Right cardiac atrium (tissue), 5 donors: ENCODE data around the gene RNASE13. TPM values are rescaled to one million over a fixed set of nuclear protein-coding genes. Genes with fewer than 3 reads are reported as not detected.

Experiments used
- ATAC-seq, 2 donors: fragments of 200-7000 bp; cut with Tn5 transposase; one replicate each; pipeline versions ENCODE4 v1.8.0 to v1.9.1; 2020; ENCODE audit warnings: moderate library complexity in 2 of 2, mild to moderate bottlenecking in 1 of 2
- DNase-seq, 3 donors: peaks; one replicate each; pipeline ENCODE4 v3.0.0-alpha.2; 2020
- H3K27ac ChIP-seq: one replicate; pipeline ENCODE4 v1.5.1; 2013; ENCODE audit warnings: mild to moderate bottlenecking, low read length, control low read depth, moderate library complexity
- H3K27me3 ChIP-seq: one replicate; pipeline ENCODE4 v1.6.1; 2013; ENCODE audit not compliant: control insufficient read depth, insufficient read depth
- H3K4me1 ChIP-seq: one replicate; pipeline ENCODE4 v1.6.1; 2013; ENCODE audit warnings: low read length; ENCODE audit not compliant: control insufficient read depth, insufficient read depth
- H3K4me3 ChIP-seq: one replicate; pipeline ENCODE4 v1.5.1; 2013; ENCODE audit warnings: low read length, control low read depth
- H3K9me3 ChIP-seq: one replicate; pipeline ENCODE4 v1.6.1; 2013; ENCODE audit warnings: low read length; ENCODE audit not compliant: control insufficient read depth
- WGBS: extraction: QIAGEN DNeasy Blood & Tissue Kit; methylation state at CpG from one replicate; pipeline ENCODE4 v1.1.7; 2013; 5-methylcytosine and 5-hydroxymethylcytosine counted together
- intact Hi-C, 4 donors: fragments of 100-400 bp; cut with DNase I; formaldehyde crosslinking; loops; one replicate each; pipeline versions ENCODE4 v1.11.0 to v1.14.0; 2022 to 2023
- long read RNA-seq, 4 donors: library from polyadenylated mRNA; unstranded; transcript quantifications; one replicate each; pipeline ENCODE4 v2.0.0, GENCODE V29; 2020 to 2021
- polyA plus RNA-seq: library from polyadenylated mRNA; stranded (reverse); fragments of 200-250 nt; gene quantifications from one replicate; pipeline ENCODE4 v1.2.3, GENCODE V29; 2013
- total RNA-seq, 4 donors: library from RNA; stranded (reverse); fragmentation: NEBNext Ultra II Directional; extraction: Animal tissue kit (Norgen Biotek cat#: 25700); gene quantifications; one replicate each; pipeline ENCODE4 v1.2.1, GENCODE V29; 2021
- donor health status: healthy with polysubstance abuse.
- donor health status: DM: no; HTN: yes; CAD: no.
- donor health status: DM: no; HTN: no; CAD: no.
- donor health status: DM: no; HTN: yes; CAD: no; lungs with severe emphysema.
- donor health status: DM: yes; HTN: yes; CAD: no.

RNASE13 gene
- total RNA-seq (not detected), polyA plus RNA-seq (not detected)
- long read RNA-seq, donor 1, result 0 reads
- long read RNA-seq, donor 2, result 0 reads
- long read RNA-seq, donor 3, result 0 reads
- long read RNA-seq, donor 4, result 0 reads

GRCh38 chr14:21034707-21035106 is at the start of gene RNASE13:
Gene RNASE13, minus strand, starts transcription at chr14:21034807. Its CDS starts 519 bp downstream, at chr14:21034288.
- no peaks in the 10 kb centered on the region for H3K9me3 ChIP-seq
- H3K27ac ChIP-seq, result no peak within 1 kb of the TSS
- H3K4me3 ChIP-seq, result no peak within 1 kb of the TSS
- H3K27me3 ChIP-seq, result no peaks in the 10 kb centered on the region
- 81% methylated on average over 5 of the region's 5 CpGs for WGBS
- ATAC-seq (no peak), DNase-seq (no peak)
- H3K4me1 ChIP-seq, result peaks cover 5% of the 10 kb centered on the region
- intact Hi-C loops, result no loop called here

- intact Hi-C loops, result no loop called here
- DNase-seq, result no peak
- 83% methylated on average over 2 of the region's 2 CpGs for WGBS
- no peaks in the 10 kb centered on the region for H3K9me3 ChIP-seq
- peaks cover 3% of the 10 kb centered on the region for H3K4me1 ChIP-seq
- no peak overlapping the region for H3K27ac ChIP-seq
- H3K4me3 ChIP-seq, result no peak overlapping the region
- ATAC-seq, result no peak
- H3K27me3 ChIP-seq, result no peaks in the 10 kb centered on the region
Observed at GRCh38 chr14:21084396-21084795, 49.8 kb upstream of the RNASE13 start.

GRCh38 chr14:21083565-21084325 is 49.1 kb upstream of the RNASE13 start:
- Histone ChIP-seq H3K27me3 (no peaks in the 10 kb centered on the region), H3K27ac (no peak overlapping the region), H3K9me3 (no peaks in the 10 kb centered on the region), H3K4me3 (no peak overlapping the region), H3K4me1 (peaks cover 3% of the 10 kb centered on the region)
- DNase-seq, result no peak
- ATAC-seq, result no peak
- intact Hi-C loops, result no loop called here
- 79% methylated on average over 11 of the region's 11 CpGs for WGBS

- Histone ChIP-seq H3K27me3 (no peaks in the 10 kb centered on the region), H3K4me1 (peaks cover 3% of the 10 kb centered on the region), H3K27ac (no peak overlapping the region), H3K9me3 (no peaks in the 10 kb centered on the region), H3K4me3 (no peak overlapping the region)
- intact Hi-C loops, result no loop called here
- 83% methylated on average over 30 of the region's 30 CpGs for WGBS
- ATAC-seq, result no peak
- DNase-seq, result no peak
Observed at GRCh38 chr14:21081521-21082142, 47.0 kb upstream of the RNASE13 start.

GRCh38 chr14:21078726-21079125 is 44.1 kb upstream of the RNASE13 start:
- 81% methylated on average over 10 of the region's 10 CpGs for WGBS
- H3K9me3 ChIP-seq, result no peaks in the 10 kb centered on the region
- H3K27me3 ChIP-seq, result no peaks in the 10 kb centered on the region
- H3K27ac ChIP-seq, result no peak overlapping the region
- no peaks in the 10 kb centered on the region for H3K4me1 ChIP-seq
- no peak for DNase-seq
- ATAC-seq, result no peak
- intact Hi-C loops, result no loop called here
- H3K4me3 ChIP-seq, result no peak overlapping the region

GRCh38 chr14:21078287-21078686 is 43.7 kb upstream of the RNASE13 start:
- 75% methylated on average over 5 of the region's 5 CpGs for WGBS
- Histone ChIP-seq H3K9me3 (no peaks in the 10 kb centered on the region), H3K4me3 (no peak overlapping the region), H3K4me1 (no peaks in the 10 kb centered on the region), H3K27me3 (no peaks in the 10 kb centered on the region), H3K27ac (no peak overlapping the region)
- ATAC-seq (no peak), DNase-seq (no peak)
- intact Hi-C loops, result no loop called here

- no peak for DNase-seq
- Histone ChIP-seq H3K4me1 (no peaks in the 10 kb centered on the region), H3K27me3 (no peaks in the 10 kb centered on the region), H3K4me3 (no peak overlapping the region), H3K9me3 (no peaks in the 10 kb centered on the region), H3K27ac (no peak overlapping the region)
- intact Hi-C loops, result no loop called here
- WGBS, result 77% methylated on average over 2 of the region's 2 CpGs
- no peak for ATAC-seq
Observed at GRCh38 chr14:21077672-21078071, 43.1 kb upstream of the RNASE13 start.

GRCh38 chr14:21075719-21076437 is 41.3 kb upstream of the RNASE13 start:
- ATAC-seq (no peak), DNase-seq (no peak)
- WGBS, result 86% methylated on average over 9 of the region's 9 CpGs
- H3K4me3 ChIP-seq, result no peak overlapping the region
- H3K27ac ChIP-seq, result no peak overlapping the region
- no peaks in the 10 kb centered on the region for H3K4me1 ChIP-seq
- intact Hi-C loops, result no loop called here
- no peaks in the 10 kb centered on the region for H3K27me3 ChIP-seq
- H3K9me3 ChIP-seq, result no peaks in the 10 kb centered on the region

GRCh38 chr14:21074398-21075272 is 40.0 kb upstream of the RNASE13 start:
- 89% methylated on average over 26 of the region's 26 CpGs for WGBS
- intact Hi-C loops, result no loop called here
- Histone ChIP-seq H3K27ac (no peak overlapping the region), H3K9me3 (no peaks in the 10 kb centered on the region), H3K4me1 (no peaks in the 10 kb centered on the region), H3K4me3 (no peak overlapping the region), H3K27me3 (no peaks in the 10 kb centered on the region)
- DNase-seq (no peak), ATAC-seq (no peak)

- DNase-seq, result no peak
- H3K4me3 ChIP-seq, result no peak overlapping the region
Observed at GRCh38 chr14:21073921-21074320, 39.3 kb upstream of the RNASE13 start.

More at GRCh38 chr14:21073921-21074320, 39.3 kb upstream of the RNASE13 start:
- no peak for ATAC-seq
- intact Hi-C loops, result no loop called here
- no peak overlapping the region for H3K27ac ChIP-seq
- no peaks in the 10 kb centered on the region for H3K9me3 ChIP-seq
- WGBS, result 90% methylated on average over 9 of the region's 9 CpGs
- H3K4me1 ChIP-seq, result no peaks in the 10 kb centered on the region
- H3K27me3 ChIP-seq, result no peaks in the 10 kb centered on the region
